ENCODE results near the gene CEBPE. TPM values are rescaled to one million over a fixed set of nuclear protein-coding genes. Genes with fewer than 3 reads are reported as not detected.

CEBPE gene
- total and polyA plus RNA-seq, 7 donors = 0.28 to 0.68 TPM; not detected in 5

GRCh38 chr14:23126548-23127278, 7.7 kb upstream of the CEBPE start:
- intact Hi-C loops (cut with DNase I) = no loop called here
- WGBS, 2 donors = 88 to 90% methylated on average over 8 of the region's 8 CpGs
- TF ChIP-seq EP300 (IDR thresholded peaks at IDR 0.05) (no peak), POLR2A (IDR thresholded peaks at IDR 0.05) (no peak), POLR2AphosphoS5 (IDR thresholded peaks at IDR 0.05) (no peak), CTCF (IDR thresholded peaks at IDR 0.05) (no peak)
- H3K4me3 ChIP-seq = no peak overlapping the region
- no peak overlapping the region for H3K27ac ChIP-seq
- no peaks in the 10 kb centered on the region for H3K9me3 ChIP-seq
- no peak for DNase-seq
- peaks cover 0 to 3% (median 1%) of the 10 kb centered on the region in 4 donors for H3K4me1 ChIP-seq
- peaks cover 0 to 4% (median 0%) of the 10 kb centered on the region in 3 donors for H3K27me3 ChIP-seq
- peaks cover 0 to 9% (median 2%) of the 10 kb centered on the region in 4 donors for H3K36me3 ChIP-seq

GRCh38 chr14:23125933-23126524, 7.0 kb upstream of the CEBPE start:
- TF ChIP-seq CTCF (IDR thresholded peaks at IDR 0.05) (no peak), POLR2A (IDR thresholded peaks at IDR 0.05) (no peak), EP300 (IDR thresholded peaks at IDR 0.05) (no peak), POLR2AphosphoS5 (IDR thresholded peaks at IDR 0.05) (no peak)
- H3K27ac ChIP-seq = no peak overlapping the region
- H3K27me3 ChIP-seq = peaks cover 0 to 4% (median 0%) of the 10 kb centered on the region in 3 donors
- no peak overlapping the region for H3K4me3 ChIP-seq
- 83 to 87% methylated on average over 9 of the region's 9 CpGs for WGBS, 2 donors
- DNase-seq = no peak
- H3K36me3 ChIP-seq = peaks cover 0 to 9% (median 2%) of the 10 kb centered on the region in 4 donors
- H3K4me1 ChIP-seq = peaks cover 0 to 10% (median 7%) of the 10 kb centered on the region in 4 donors
- no peaks in the 10 kb centered on the region for H3K9me3 ChIP-seq
- intact Hi-C loops (cut with DNase I) = no loop called here

- TF ChIP-seq POLR2AphosphoS5 (IDR thresholded peaks at IDR 0.05) = no peak
- no peak for TF ChIP-seq EP300 (IDR thresholded peaks at IDR 0.05)
- TF ChIP-seq POLR2A (IDR thresholded peaks at IDR 0.05) = no peak
- TF ChIP-seq CTCF (IDR thresholded peaks at IDR 0.05) = no peak
- intact Hi-C loops (cut with DNase I) = no loop called here
- Histone ChIP-seq H3K9me3 (no peaks in the 10 kb centered on the region), H3K27me3 (peaks cover 0 to 4% (median 0%) of the 10 kb centered on the region in 3 donors), H3K36me3 (peaks cover 0 to 9% (median 2%) of the 10 kb centered on the region in 4 donors), H3K4me1 (peaks cover 0 to 11% (median 9%) of the 10 kb centered on the region in 4 donors), H3K27ac (no peak overlapping the region), H3K4me3 (no peak overlapping the region)
- 69 to 81% methylated on average over 3 of the region's 3 CpGs for WGBS, 2 donors
- no peak for DNase-seq
These were observed 6.0 kb upstream of the CEBPE start for GRCh38 chr14:23125011-23125410.

GRCh38 chr14:23124337-23124954, 5.4 kb upstream of the CEBPE start:
- no peak for DNase-seq
- Histone ChIP-seq H3K36me3 (peaks cover 0 to 4% (median 2%) of the 10 kb centered on the region in 4 donors), H3K4me1 (peaks cover 0 to 11% (median 9%) of the 10 kb centered on the region in 4 donors), H3K9me3 (no peaks in the 10 kb centered on the region), H3K4me3 (no peak overlapping the region), H3K27me3 (peaks cover 0 to 4% (median 0%) of the 10 kb centered on the region in 3 donors), H3K27ac (no peak overlapping the region)
- intact Hi-C loops (cut with DNase I) = no loop called here
- WGBS, 2 donors = 92 to 94% methylated on average over 13 of the region's 13 CpGs
- no peak for TF ChIP-seq POLR2A (IDR thresholded peaks at IDR 0.05)
- TF ChIP-seq POLR2AphosphoS5 (IDR thresholded peaks at IDR 0.05) = no peak
- no peak for TF ChIP-seq EP300 (IDR thresholded peaks at IDR 0.05)
- no peak for TF ChIP-seq CTCF (IDR thresholded peaks at IDR 0.05)

Data from sigmoid colon (tissue), 7 donors.